MM.1S (cell line): ENCODE data around the gene CPLX1.

ENCODE experiments used
- DNase-seq: peaks from one replicate; pipeline ENCODE4 v3.0.0-alpha.2; 2015
- H2AFZ ChIP-seq: fragments of 300-600 bp; sonication (generic); 2 replicates; pipeline ENCODE4 v1.6.0; 2016; ENCODE audit warnings: antibody characterized with exemption, low read length
- H3F3A ChIP-seq: fragments of 300-600 bp; sonication (generic); 2 replicates; pipeline ENCODE4 v1.6.1; 2016; ENCODE audit warnings: mild to moderate bottlenecking, antibody characterized with exemption, low read length, moderate library complexity, mixed read lengths; ENCODE audit not compliant: insufficient read depth
- H3K27ac ChIP-seq: fragments of 300-600 bp; sonication (generic); 2 replicates; pipeline ENCODE4 v1.5.1; 2016; ENCODE audit warnings: mild to moderate bottlenecking, low read length
- H3K27me3 ChIP-seq: fragments of 300-600 bp; sonication (generic); replicated peaks from 2 replicates; pipeline ENCODE4 v1.6.0; 2016; ENCODE audit warnings: low read length; ENCODE audit not compliant: insufficient read depth
- H3K36me3 ChIP-seq: fragments of 300-600 bp; sonication (generic); replicated peaks from 2 replicates; pipeline ENCODE4 v1.6.1; 2016; ENCODE audit warnings: mild to moderate bottlenecking, low read length, mixed read lengths; ENCODE audit not compliant: insufficient read depth
- H3K4me1 ChIP-seq: fragments of 300-600 bp; sonication (generic); 2 replicates; pipeline ENCODE4 v1.6.1; 2016; ENCODE audit warnings: low read length, mixed read lengths
- H3K4me2 ChIP-seq: fragments of 300-600 bp; sonication (generic); 2 replicates; pipeline ENCODE4 v1.6.0; 2016; ENCODE audit warnings: low read depth, low read length
- H3K4me3 ChIP-seq: fragments of 300-600 bp; sonication (generic); 2 replicates; pipeline ENCODE4 v1.5.1; 2016; ENCODE audit warnings: low read length, mixed read lengths
- H3K79me2 ChIP-seq: fragments of 300-600 bp; sonication (generic); 2 replicates; pipeline ENCODE4 v1.6.1; 2016; ENCODE audit warnings: mixed run types, low read length, mixed read lengths
- H3K9ac ChIP-seq: fragments of 300-600 bp; sonication (generic); 2 replicates; pipeline ENCODE4 v1.6.1; 2016; ENCODE audit warnings: low read length, mixed read lengths
- H3K9me2 ChIP-seq: fragments of 300-600 bp; sonication (generic); replicated peaks from 2 replicates; pipeline ENCODE4 v1.6.1; 2016; ENCODE audit warnings: mild to moderate bottlenecking, low read length, mixed read lengths; ENCODE audit not compliant: insufficient read depth
- H3K9me3 ChIP-seq: fragments of 300-600 bp; sonication (generic); replicated peaks from 2 replicates; pipeline ENCODE4 v1.6.1; 2016; ENCODE audit warnings: mild to moderate bottlenecking, low read length, mixed read lengths; ENCODE audit not compliant: insufficient read depth
- H4K20me1 ChIP-seq: fragments of 300-600 bp; sonication (generic); 2 replicates; pipeline ENCODE4 v1.6.1; 2016; ENCODE audit warnings: mild to moderate bottlenecking, low read length, moderate library complexity, mixed read lengths; ENCODE audit not compliant: insufficient read depth
- EZH2 ChIP-seq: fragments of 300-600 bp; sonication (generic); optimal IDR thresholded peaks from 2 replicates; pipeline ENCODE3; 2017; ENCODE audit warnings: low read depth, mild to moderate bottlenecking, antibody characterized with exemption, low read length, mixed read lengths
- EZH2phosphoT487 ChIP-seq: fragments of 300-600 bp; sonication (generic); IDR thresholded peaks from 2 replicates; pipeline ENCODE4 v1.6.1; 2018; ENCODE audit warnings: antibody characterized with exemption, low read length
- TF ChIP-seq, protein P1 (sequence below): fragments of 300-600 bp; sonication (generic); IDR thresholded peaks from 2 replicates; pipeline ENCODE4 v1.5.1; 2016; ENCODE audit warnings: antibody characterized with exemption, low read length, mixed read lengths

The CPLX1 gene

DNA sequence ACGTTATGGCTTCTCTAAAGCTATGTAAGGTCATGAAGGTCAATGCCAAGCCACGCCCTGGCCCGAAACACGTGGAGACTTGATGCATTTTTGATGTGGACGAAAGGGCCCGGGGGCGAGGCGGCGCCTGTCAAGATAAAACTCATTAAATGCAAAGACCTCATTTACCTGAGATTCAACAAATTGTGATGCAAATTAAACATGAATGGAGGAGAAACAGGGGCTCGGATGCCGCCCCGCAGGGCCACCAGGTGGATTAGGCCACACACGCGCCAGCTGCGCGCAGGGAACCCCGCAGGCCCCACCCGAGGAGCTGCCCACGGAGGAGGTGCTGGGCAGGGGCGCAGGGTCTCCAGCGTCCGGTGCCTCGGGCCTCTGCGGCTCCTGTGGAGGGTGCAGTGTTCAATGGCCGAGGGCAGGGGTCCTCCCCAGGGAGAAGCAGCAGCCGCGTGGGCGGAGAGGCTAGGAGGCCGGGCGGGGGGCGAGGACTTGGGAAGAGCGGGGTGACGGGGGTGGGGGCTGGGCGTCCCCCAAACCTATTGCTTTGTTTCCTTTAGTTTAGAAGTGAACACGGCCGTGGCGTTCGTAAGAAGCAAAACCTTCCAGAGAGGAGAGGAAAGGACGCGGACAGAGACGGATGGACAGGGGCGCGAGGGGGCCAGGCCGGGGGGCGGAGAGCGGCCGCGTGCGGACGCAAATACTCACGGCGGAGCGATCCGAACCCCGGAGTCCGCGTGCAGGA, 40.4 kb downstream of the CPLX1 start:
- Histone ChIP-seq H4K20me1 (no peaks in the 10 kb centered on the region), H3K36me3 (no peaks in the 10 kb centered on the region), H3K9me3 (no peaks in the 10 kb centered on the region), H3K9ac (no peak overlapping the region), H3F3A (no peaks in the 10 kb centered on the region), H3K4me3 (no peak overlapping the region), H3K9me2 (no peaks in the 10 kb centered on the region), H3K79me2 (peaks cover 11% of the 10 kb centered on the region), H2AFZ (no peak overlapping the region), H3K4me2 (no peak overlapping the region), H3K27me3 (no peaks in the 10 kb centered on the region), H3K27ac (no peak overlapping the region), H3K4me1 (no peaks in the 10 kb centered on the region)
- DNase-seq, result no peak
- TF ChIP-seq, protein P1, sequence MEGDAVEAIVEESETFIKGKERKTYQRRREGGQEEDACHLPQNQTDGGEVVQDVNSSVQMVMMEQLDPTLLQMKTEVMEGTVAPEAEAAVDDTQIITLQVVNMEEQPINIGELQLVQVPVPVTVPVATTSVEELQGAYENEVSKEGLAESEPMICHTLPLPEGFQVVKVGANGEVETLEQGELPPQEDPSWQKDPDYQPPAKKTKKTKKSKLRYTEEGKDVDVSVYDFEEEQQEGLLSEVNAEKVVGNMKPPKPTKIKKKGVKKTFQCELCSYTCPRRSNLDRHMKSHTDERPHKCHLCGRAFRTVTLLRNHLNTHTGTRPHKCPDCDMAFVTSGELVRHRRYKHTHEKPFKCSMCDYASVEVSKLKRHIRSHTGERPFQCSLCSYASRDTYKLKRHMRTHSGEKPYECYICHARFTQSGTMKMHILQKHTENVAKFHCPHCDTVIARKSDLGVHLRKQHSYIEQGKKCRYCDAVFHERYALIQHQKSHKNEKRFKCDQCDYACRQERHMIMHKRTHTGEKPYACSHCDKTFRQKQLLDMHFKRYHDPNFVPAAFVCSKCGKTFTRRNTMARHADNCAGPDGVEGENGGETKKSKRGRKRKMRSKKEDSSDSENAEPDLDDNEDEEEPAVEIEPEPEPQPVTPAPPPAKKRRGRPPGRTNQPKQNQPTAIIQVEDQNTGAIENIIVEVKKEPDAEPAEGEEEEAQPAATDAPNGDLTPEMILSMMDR, result no peak
- TF ChIP-seq EZH2phosphoT487 (no peak), EZH2 (no peak)

DNA sequence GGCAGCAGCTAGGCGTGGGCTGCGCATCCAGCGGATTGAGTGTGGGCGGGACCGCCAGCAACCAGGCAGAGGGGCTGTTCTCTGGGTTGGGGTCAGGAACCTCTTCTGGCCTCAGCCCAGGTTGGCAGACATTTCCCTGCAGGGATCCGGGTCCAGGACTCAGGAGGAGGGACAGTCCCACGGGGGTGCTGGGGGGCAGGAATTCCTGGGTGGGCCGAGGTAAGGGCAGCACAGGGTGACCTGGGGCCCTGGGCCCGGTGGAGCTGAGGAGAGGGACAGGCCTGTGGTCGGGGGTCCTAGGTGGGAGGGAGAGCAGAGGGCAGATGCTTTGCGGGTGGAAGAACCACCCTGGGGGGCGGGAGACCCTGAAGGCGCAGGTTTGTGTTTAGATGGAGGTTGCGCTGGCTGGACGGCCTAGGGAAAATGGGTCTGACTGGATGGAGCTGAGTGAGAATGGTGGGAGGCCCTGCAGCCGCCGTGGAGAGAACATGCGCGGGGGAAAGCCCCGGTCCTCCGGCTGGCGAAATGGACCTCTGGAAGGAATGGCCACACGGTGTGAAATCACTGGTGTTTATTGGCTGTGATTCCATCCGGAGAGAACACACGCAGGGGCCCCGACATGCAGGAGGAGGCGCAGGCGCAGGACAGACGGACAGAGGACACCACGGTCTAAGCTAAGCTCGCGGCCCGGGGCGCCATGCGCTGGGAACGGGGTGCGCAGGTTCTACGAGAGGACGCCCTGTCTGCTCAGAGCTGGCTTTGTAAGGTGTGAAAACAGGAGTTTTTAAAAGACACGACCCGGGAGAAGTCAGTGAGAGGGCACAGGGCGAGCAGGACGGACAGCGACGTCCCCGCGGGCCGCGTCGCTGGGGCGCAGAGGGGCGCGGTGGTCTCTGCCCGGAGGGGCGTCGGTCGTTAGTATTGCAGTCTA, 41.3 kb downstream of the CPLX1 start:
- DNase-seq, result no peak
- no peaks in the 10 kb centered on the region for H3K9me2 ChIP-seq
- no peaks in the 10 kb centered on the region for H3K4me1 ChIP-seq
- H3K4me2 ChIP-seq, result no peak overlapping the region
- H3K79me2 ChIP-seq, result peaks cover 19% of the 10 kb centered on the region
- no peak overlapping the region for H2AFZ ChIP-seq
- H3K9ac ChIP-seq, result no peak overlapping the region
- H3K27me3 ChIP-seq, result no peaks in the 10 kb centered on the region
- H3K4me3 ChIP-seq, result no peak overlapping the region
- peaks cover 4% of the 10 kb centered on the region for H3K36me3 ChIP-seq
- no peaks in the 10 kb centered on the region for H4K20me1 ChIP-seq
- H3K9me3 ChIP-seq, result no peaks in the 10 kb centered on the region; the same call in 1 of the 2 replicates
- TF ChIP-seq, protein P1, result no peak
- TF ChIP-seq EZH2phosphoT487, result no peak
- H3K27ac ChIP-seq, result no peak overlapping the region
- H3F3A ChIP-seq, result no peaks in the 10 kb centered on the region

DNA sequence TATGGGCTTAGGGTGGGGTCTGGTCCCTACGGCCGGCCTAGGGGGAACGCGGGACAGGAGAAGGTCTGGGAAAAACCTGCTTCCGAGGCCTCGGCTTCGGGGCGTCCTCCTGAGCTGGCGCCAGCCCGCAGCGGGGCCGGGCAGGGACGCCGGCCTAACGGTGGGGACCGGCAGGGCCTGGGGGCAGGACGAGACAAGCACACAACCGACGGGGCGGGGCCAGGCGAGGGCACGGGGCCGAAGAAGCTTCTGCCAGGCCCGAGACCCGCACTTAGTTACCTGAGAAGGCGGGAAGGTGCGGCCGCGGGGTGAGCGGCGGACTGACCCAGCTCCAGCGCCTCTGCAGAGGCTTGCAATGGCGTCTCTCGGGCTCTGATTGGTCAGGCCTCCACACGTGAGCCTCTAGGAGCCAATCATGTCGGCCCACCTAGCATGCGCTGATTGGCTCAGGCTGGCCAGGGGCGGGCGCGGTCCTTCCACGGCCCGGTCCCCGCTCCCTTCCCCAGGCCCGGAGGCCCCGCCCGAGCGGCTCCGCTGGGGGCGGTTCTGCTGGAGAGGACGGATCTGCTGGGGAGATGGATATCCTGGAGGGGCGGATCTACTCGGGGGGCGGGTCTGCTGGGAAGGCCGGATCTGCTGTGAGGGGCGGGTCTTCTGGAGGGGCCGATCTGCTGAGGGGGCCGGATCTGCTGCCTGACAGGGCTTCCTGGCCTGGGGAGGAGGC, 44.3 kb downstream of the CPLX1 start:
- Histone ChIP-seq H3K79me2 (peaks cover 43% of the 10 kb centered on the region), H3K36me3 (peaks cover 20% of the 10 kb centered on the region)

More for the DNA sequence above, 44.3 kb downstream of the CPLX1 start:
- peak; percentile 97 for DNase-seq
- Histone ChIP-seq H2AFZ (peak overlapping the region; percentile 86), H3F3A (no peaks in the 10 kb centered on the region), H3K9ac (peak overlapping the region; percentile 96), H3K27me3 (no peaks in the 10 kb centered on the region), H4K20me1 (no peaks in the 10 kb centered on the region), H3K4me3 (peak overlapping the region; percentile 98), H3K9me3 (no peaks in the 10 kb centered on the region; the same call in 1 of the 2 replicates), H3K4me2 (peak overlapping the region; percentile 90), H3K4me1 (no peaks in the 10 kb centered on the region), H3K27ac (peak overlapping the region; percentile 81), H3K9me2 (no peaks in the 10 kb centered on the region)
- TF ChIP-seq, protein P1, result no peak
- TF ChIP-seq EZH2, result no peak
- no peak for TF ChIP-seq EZH2phosphoT487
